GM12878 (cell line): ENCODE results near the gene ASIC2. TPM values are rescaled to one million over a fixed set of nuclear protein-coding genes. Genes with fewer than 3 reads are reported as not detected.

Experiments
- ATAC-seq: fragments of 200-7000 bp; cut with Tn5 transposase; 3 replicates; pipeline ENCODE4 v1.9.1; 2020; ENCODE audit warnings: mild to moderate bottlenecking, moderate library complexity
- BruUV-seq: library from RNA; stranded (reverse); fragments of 400-500 nt; replicated peaks from 2 replicates; lab custom pipeline; 2021; lab: Mats Ljungman, UMichigan
- CTCF ChIA-PET: fragments of 300-600 bp; sonication (Branson Sonifier 250); formaldehyde crosslinking; extraction: SDS; loops from one replicate; lab custom pipeline; 2021; ENCODE audit warnings: inconsistent platforms; lab: Yijun Ruan, JAX
- POLR2A ChIA-PET: fragments of 350-600 bp; formaldehyde crosslinking; extraction: SDS; loops from one replicate; lab custom pipeline; 2021; ENCODE audit warnings: inconsistent platforms; lab: Charles Lee
- RAD21 ChIA-PET: fragments of 300-600 bp; sonication (Branson Sonifier 250); formaldehyde crosslinking; loops from one replicate; lab custom pipeline; 2023; ENCODE audit warnings: antibody characterized with exemption; ENCODE audit not compliant: unreplicated experiment; lab: Charles Lee
- SMC1A ChIA-PET: fragments of 300-600 bp; sonication (Branson Sonifier 250); formaldehyde crosslinking; loops from one replicate; lab custom pipeline; 2023; ENCODE audit not compliant: unreplicated experiment, uncharacterized antibody; lab: Charles Lee
- DNase-seq: peaks from one replicate; pipeline ENCODE4 v3.0.0-alpha.2; 2011; ENCODE audit warnings: low read depth, low spot score
- FAIRE-seq: peaks from 3 replicates; lab custom pipeline; 2011; peaks lifted over from hg19 to GRCh38; lab: Jason Lieb, UNC
- H2AFZ ChIP-seq: 2 replicates; pipeline ENCODE4 v1.6.0; 2011; ENCODE audit warnings: low read depth, low read length, control low read depth; ENCODE audit not compliant: control insufficient read depth
- H3K27ac ChIP-seq: 2 replicates; pipeline ENCODE4 v1.5.1; 2011; ENCODE audit warnings: control low read depth; ENCODE audit not compliant: control insufficient read depth, insufficient read depth
- H3K27me3 ChIP-seq, 2 experiments: replicated peaks in 1 of 2; 2 replicates each; pipeline versions ENCODE4 v1.6.0 to v1.6.1; 2011; ENCODE audit warnings: low read length in 1 of 2; ENCODE audit not compliant: control insufficient read depth in 2 of 2, insufficient read depth in 2 of 2
- H3K36me3 ChIP-seq, 2 experiments: 2 replicates each; pipeline ENCODE4 v1.5.1; 2011; ENCODE audit warnings: low read length in 1 of 2; ENCODE audit not compliant: control insufficient read depth in 2 of 2, insufficient read depth in 2 of 2
- H3K4me1 ChIP-seq: 2 replicates; pipeline ENCODE4 v1.6.1; 2011; ENCODE audit warnings: mild to moderate bottlenecking, low read length, moderate library complexity, mixed read lengths; ENCODE audit not compliant: control insufficient read depth, insufficient read depth
- H3K4me2 ChIP-seq: 2 replicates; pipeline ENCODE4 v1.6.0; 2011; ENCODE audit warnings: control low read depth; ENCODE audit not compliant: control insufficient read depth, insufficient read depth
- H3K4me3 ChIP-seq: fragments of 200-600 bp; sonication (generic); 2 replicates; pipeline ENCODE4 v1.5.1; 2016
- H3K79me2 ChIP-seq: 2 replicates; pipeline ENCODE4 v1.6.0; 2011; ENCODE audit warnings: low read length; ENCODE audit not compliant: control insufficient read depth, insufficient read depth
- H3K9ac ChIP-seq: 2 replicates; pipeline ENCODE4 v1.8.0; 2011; ENCODE audit warnings: low read length, control low read depth, mixed read lengths; ENCODE audit not compliant: control insufficient read depth, insufficient read depth
- H3K9me3 ChIP-seq: replicated peaks from 3 replicates; pipeline ENCODE4 v1.5.1; 2011; ENCODE audit warnings: mild to moderate bottlenecking, low read length; ENCODE audit not compliant: control insufficient read depth, insufficient read depth
- H4K20me1 ChIP-seq: 2 replicates; pipeline ENCODE4 v1.6.0; 2011; ENCODE audit not compliant: control insufficient read depth, insufficient read depth
- BRCA1 ChIP-seq: IDR thresholded peaks from 2 replicates; pipeline ENCODE4 v1.6.1; 2011; ENCODE audit warnings: low read depth, low read length, improper control_type of control experiment
- EED ChIP-seq: sonication (generic); IDR thresholded peaks from 2 replicates; pipeline ENCODE4 v1.6.1; 2016; ENCODE audit warnings: antibody characterized with exemption, low read depth
- FOXM1 ChIP-seq: IDR thresholded peaks from 2 replicates; pipeline ENCODE4 v1.6.1; 2012; ENCODE audit warnings: low read depth, mild to moderate bottlenecking, inconsistent platforms, low read length, moderate library complexity
- HCFC1 ChIP-seq: fragments of 150-350 bp; IDR thresholded peaks from 2 replicates; pipeline ENCODE4 v1.6.1; 2014; ENCODE audit warnings: low read length
- MYB ChIP-seq: fragments of 150-350 bp; IDR thresholded peaks from 2 replicates; pipeline ENCODE4 v1.6.1; 2014; ENCODE audit warnings: mild to moderate bottlenecking, low read depth, low read length, borderline replicate concordance
- NR2C1 ChIP-seq: fragments of 450-650 bp; IDR thresholded peaks from 2 replicates; pipeline ENCODE4 v1.6.1; 2017; ENCODE audit warnings: antibody characterized with exemption, mild to moderate bottlenecking, moderate library complexity
- POU2F2 ChIP-seq: IDR thresholded peaks from 3 replicates; pipeline ENCODE4 v1.6.1; 2011; ENCODE audit warnings: low read depth, mild to moderate bottlenecking, low read length, borderline replicate concordance
- RB1 ChIP-seq: fragments of 450-650 bp; formaldehyde crosslinking; IDR thresholded peaks from 2 replicates; pipeline ENCODE4 v1.6.1; 2017; ENCODE audit warnings: mild to moderate bottlenecking, borderline replicate concordance
- SMAD1 ChIP-seq: fragments of 450-650 bp; IDR thresholded peaks from 2 replicates; pipeline ENCODE4 v1.6.1; 2018; ENCODE audit warnings: mild to moderate bottlenecking, low read depth; ENCODE audit not compliant: partially characterized antibody
- SP1 ChIP-seq: IDR thresholded peaks from one replicate; pipeline ENCODE4 v1.6.1; 2011; ENCODE audit warnings: low read depth, low read length
- STAT3 ChIP-seq: IDR thresholded peaks from 2 replicates; pipeline ENCODE4 v1.6.1; 2011; ENCODE audit warnings: low read depth, low read length, improper control_type of control experiment
- WGBS: methylation state at CpG from one replicate; pipeline ENCODE4 v1.1.6; 2016; ENCODE audit warnings: low lambda C conversion rate; ENCODE audit not compliant: insufficient replicate concordance, insufficient coverage; ENCODE audit errors: missing lambda C conversion rate; 5-methylcytosine and 5-hydroxymethylcytosine counted together
- in situ Hi-C: fragments of 300-500 bp; cut with MboI; formaldehyde crosslinking; loops from 9 replicates; pipeline ENCODE4 v1.14.3; 2018; ENCODE audit warnings: mixed read lengths
- intact Hi-C: fragments of 100-400 bp; cut with micrococcal nuclease; formaldehyde crosslinking; loops from one replicate; pipeline ENCODE4 v1.14.2; 2022; ENCODE audit not compliant: unreplicated experiment
- polyA plus RNA-seq, 11 experiments: library from polyadenylated mRNA; depleted of rRNA in 4 of 11; unstranded in 6 of 11; stranded (reverse) in 5 of 11; fragments of >200 nt; fragmentation: Nextera tagmentation in 4 of 11; fragmentation: Illumina TruSeq in 1 of 11; extraction: Ambion mirVana in 4 of 11; extraction: Trizol in 1 of 11; gene quantifications; 1 replicate in 1 of 11; 2 replicates in 10 of 11; pipeline versions ENCODE4 v1.2.1 to v1.2.3, GENCODE V29; 2011 to 2016; ENCODE audit warnings: inconsistent platforms in 2 of 11, missing spikeins in 2 of 11, low read depth in 1 of 11
- total RNA-seq, 4 experiments: library from RNA; depleted of rRNA in 3 of 4; stranded (reverse); fragments of >200 nt in 3 of 4; fragmentation: Illumina TruSeq in 1 of 4; extraction: Trizol in 1 of 4; gene quantifications; 2 replicates each; pipeline versions ENCODE4 v1.2.1 to v1.2.3, GENCODE V29; 2013 to 2021
- TF ChIP-seq, protein P1 (sequence below): fragments of 450-650 bp; IDR thresholded peaks from 2 replicates; pipeline ENCODE4 v1.6.1; 2017; ENCODE audit warnings: mild to moderate bottlenecking, low read depth, inconsistent platforms; ENCODE audit not compliant: poor library complexity, severe bottlenecking
- TF ChIP-seq, protein P2 (sequence below): IDR thresholded peaks from 2 replicates; pipeline ENCODE4 v1.6.1; 2011; ENCODE audit warnings: low read depth, low read length, improper control_type of control experiment, borderline replicate concordance

The ASIC2 gene
- total and polyA plus RNA-seq, 10 of the 15 experiments (the other 5 are each of a cell fraction or from before 2014, with no cell fraction given) = not detected

DNA sequence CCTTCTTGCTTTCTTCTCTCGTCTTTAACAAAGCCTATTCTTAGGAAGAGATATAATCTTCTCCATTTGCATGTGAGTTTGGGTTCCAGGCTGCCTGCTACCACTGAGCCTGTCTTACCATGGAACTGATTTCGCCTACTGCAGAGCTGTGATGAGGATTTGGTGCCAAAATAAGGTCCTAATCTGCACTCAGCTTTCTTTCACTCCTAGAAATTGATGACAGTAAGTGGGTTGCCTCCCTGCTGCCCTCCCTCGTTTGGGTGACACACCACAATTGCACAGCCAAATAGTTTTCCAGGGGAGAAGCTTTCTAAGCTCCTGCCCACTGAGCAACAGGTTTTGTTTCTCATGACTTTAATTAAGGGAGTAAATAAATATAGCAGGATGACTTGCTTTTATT, 25.1 kb upstream of the ASIC2 start:
- ChIA-PET CTCF (no interaction called here), RAD21 (no interaction called here), SMC1A (interaction anchor here (1.3 kb wide), 1 partner anchor 366 kb away, joined by 5 read pairs; no protein-coding TSS in a partner anchor), POLR2A (no interaction called here)
- no peak overlapping the region for H3K4me2 ChIP-seq
- no peaks in the 10 kb centered on the region for H3K4me1 ChIP-seq
- no peak for ATAC-seq
- intact Hi-C loops = no loop called here
- no TSS peak for BruUV-seq
- H3K9me3 ChIP-seq = no peaks in the 10 kb centered on the region
- no peak for TF ChIP-seq STAT3
- TF ChIP-seq RB1 = no peak
- no peak for TF ChIP-seq SP1
- no peak for TF ChIP-seq POU2F2
- no peak for TF ChIP-seq HCFC1
- in situ Hi-C loops = no loop called here
- no peak overlapping the region for H3K27ac ChIP-seq
- no peak for FAIRE-seq
- H3K9ac ChIP-seq = no peak overlapping the region
- H3K36me3 ChIP-seq = no peaks in the 10 kb centered on the region
- no peaks in the 10 kb centered on the region; a peak in 1 of 4 replicates for H3K27me3 ChIP-seq
- no peak for DNase-seq
- H3K4me3 ChIP-seq = no peak overlapping the region
- no peaks in the 10 kb centered on the region for H4K20me1 ChIP-seq
- H3K79me2 ChIP-seq = no peaks in the 10 kb centered on the region
- WGBS = 0% methylated on average over 3 of the region's 3 CpGs
- no peak overlapping the region for H2AFZ ChIP-seq

DNA sequence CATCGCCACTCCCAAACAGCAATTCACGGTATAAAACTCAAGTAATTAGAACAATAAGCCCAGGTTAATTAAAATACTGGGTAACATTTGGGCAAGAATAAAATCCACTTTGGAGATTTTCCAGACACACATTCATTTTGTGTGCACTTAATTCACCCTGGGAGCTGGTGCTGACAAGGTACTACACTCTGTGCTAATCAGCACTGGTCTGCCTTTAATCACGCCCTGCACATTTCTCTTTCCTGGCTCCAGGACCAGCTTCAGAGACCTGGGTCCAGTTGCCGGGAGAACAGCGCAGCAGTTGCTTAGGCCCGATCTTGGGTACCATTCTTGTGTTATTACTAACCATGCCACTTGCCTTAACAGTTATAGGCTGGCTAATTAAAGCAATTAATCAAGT, 23.7 kb upstream of the ASIC2 start:
- intact Hi-C loops = no loop called here
- RAD21 ChIA-PET = no interaction called here
- no peak overlapping the region for H3K27ac ChIP-seq
- no peak for TF ChIP-seq NR2C1
- no peak for TF ChIP-seq MYB
- TF ChIP-seq, protein P1, sequence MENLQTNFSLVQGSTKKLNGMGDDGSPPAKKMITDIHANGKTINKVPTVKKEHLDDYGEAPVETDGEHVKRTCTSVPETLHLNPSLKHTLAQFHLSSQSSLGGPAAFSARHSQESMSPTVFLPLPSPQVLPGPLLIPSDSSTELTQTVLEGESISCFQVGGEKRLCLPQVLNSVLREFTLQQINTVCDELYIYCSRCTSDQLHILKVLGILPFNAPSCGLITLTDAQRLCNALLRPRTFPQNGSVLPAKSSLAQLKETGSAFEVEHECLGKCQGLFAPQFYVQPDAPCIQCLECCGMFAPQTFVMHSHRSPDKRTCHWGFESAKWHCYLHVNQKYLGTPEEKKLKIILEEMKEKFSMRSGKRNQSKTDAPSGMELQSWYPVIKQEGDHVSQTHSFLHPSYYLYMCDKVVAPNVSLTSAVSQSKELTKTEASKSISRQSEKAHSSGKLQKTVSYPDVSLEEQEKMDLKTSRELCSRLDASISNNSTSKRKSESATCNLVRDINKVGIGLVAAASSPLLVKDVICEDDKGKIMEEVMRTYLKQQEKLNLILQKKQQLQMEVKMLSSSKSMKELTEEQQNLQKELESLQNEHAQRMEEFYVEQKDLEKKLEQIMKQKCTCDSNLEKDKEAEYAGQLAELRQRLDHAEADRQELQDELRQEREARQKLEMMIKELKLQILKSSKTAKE = no peak
- no peak for TF ChIP-seq BRCA1
- no peak for TF ChIP-seq EED
- TF ChIP-seq SMAD1 = no peak
- TF ChIP-seq, protein P2, sequence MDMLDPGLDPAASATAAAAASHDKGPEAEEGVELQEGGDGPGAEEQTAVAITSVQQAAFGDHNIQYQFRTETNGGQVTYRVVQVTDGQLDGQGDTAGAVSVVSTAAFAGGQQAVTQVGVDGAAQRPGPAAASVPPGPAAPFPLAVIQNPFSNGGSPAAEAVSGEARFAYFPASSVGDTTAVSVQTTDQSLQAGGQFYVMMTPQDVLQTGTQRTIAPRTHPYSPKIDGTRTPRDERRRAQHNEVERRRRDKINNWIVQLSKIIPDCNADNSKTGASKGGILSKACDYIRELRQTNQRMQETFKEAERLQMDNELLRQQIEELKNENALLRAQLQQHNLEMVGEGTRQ = no peak
- no peak for TF ChIP-seq FOXM1
- TF ChIP-seq, all 136 proteins: peak for 0
- DNase-seq (no peak), FAIRE-seq (no peak), ATAC-seq (no peak)
- Histone ChIP-seq H3K9ac (no peak overlapping the region), H3K36me3 (no peaks in the 10 kb centered on the region), H3K79me2 (no peaks in the 10 kb centered on the region), H3K9me3 (no peaks in the 10 kb centered on the region), H3K4me1 (no peaks in the 10 kb centered on the region), H2AFZ (no peak overlapping the region), H3K27me3 (no peaks in the 10 kb centered on the region; a peak in 1 of 4 replicates), H4K20me1 (no peaks in the 10 kb centered on the region), H3K4me3 (no peak overlapping the region), H3K4me2 (no peak overlapping the region)
- CTCF ChIA-PET = no interaction called here
- POLR2A ChIA-PET = no interaction called here
- 48% methylated on average over 6 of the region's 6 CpGs for WGBS
- in situ Hi-C loops = no loop called here
- SMC1A ChIA-PET = no interaction called here
- BruUV-seq = no TSS peak
